ENCODE measurements around the gene LYPD6.

LYPD6 gene

DNA sequence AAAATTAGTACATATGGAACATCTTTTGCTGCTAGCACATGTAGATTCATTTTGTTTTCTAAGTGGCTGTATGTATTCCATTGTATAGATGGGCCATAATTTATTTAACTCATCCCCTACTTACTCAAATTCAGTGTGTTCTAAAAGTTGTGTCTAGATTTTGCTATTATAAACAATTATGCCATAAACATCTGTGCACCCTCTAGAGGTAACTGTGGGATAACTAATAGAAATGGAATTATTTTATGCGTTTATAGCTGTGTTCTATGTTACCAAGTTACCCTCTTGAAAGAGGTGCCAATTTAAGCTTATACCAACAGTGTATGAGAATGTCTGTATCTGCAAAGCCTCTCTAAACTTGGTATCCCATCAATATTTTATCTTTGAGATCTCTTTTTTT, 156.8 kb downstream of the LYPD6 start:
- Histone ChIP-seq H4K20me1 (ENCODE audit: insufficient read depth, low read length) (no peaks in the 10 kb centered on the region), H3K4me1 (ENCODE audit: insufficient read depth, low read length) (no peaks in the 10 kb centered on the region), H3K36me3 (ENCODE audit: insufficient read depth, low read length) (no peaks in the 10 kb centered on the region), H3K27me3 (ENCODE audit: insufficient read depth, low read length, poor library complexity) (peaks cover 8% of the 10 kb centered on the region), H2AFZ (ENCODE audit: low read depth, low read length) (no peak overlapping the region), H3K4me2 (ENCODE audit: insufficient read depth, low read length) (no peak overlapping the region), H3K27ac (ENCODE audit: low read length) (no peak overlapping the region), H3K9me3 (ENCODE audit: insufficient read depth, low read length, severe bottlenecking) (no peaks in the 10 kb centered on the region), H3K4me3 (ENCODE audit: low read depth in 1 of 2, low read length in 2 of 2) (no peak overlapping the region), H3K79me2 (ENCODE audit: insufficient read depth, low read length) (no peaks in the 10 kb centered on the region), H3K9ac (ENCODE audit: low read depth, low read length) (no peak overlapping the region)
- ATAC-seq (ENCODE audit: insufficient read depth, low read depth), result no peak
- TF ChIP-seq, protein P1, sequence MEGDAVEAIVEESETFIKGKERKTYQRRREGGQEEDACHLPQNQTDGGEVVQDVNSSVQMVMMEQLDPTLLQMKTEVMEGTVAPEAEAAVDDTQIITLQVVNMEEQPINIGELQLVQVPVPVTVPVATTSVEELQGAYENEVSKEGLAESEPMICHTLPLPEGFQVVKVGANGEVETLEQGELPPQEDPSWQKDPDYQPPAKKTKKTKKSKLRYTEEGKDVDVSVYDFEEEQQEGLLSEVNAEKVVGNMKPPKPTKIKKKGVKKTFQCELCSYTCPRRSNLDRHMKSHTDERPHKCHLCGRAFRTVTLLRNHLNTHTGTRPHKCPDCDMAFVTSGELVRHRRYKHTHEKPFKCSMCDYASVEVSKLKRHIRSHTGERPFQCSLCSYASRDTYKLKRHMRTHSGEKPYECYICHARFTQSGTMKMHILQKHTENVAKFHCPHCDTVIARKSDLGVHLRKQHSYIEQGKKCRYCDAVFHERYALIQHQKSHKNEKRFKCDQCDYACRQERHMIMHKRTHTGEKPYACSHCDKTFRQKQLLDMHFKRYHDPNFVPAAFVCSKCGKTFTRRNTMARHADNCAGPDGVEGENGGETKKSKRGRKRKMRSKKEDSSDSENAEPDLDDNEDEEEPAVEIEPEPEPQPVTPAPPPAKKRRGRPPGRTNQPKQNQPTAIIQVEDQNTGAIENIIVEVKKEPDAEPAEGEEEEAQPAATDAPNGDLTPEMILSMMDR (IDR thresholded peaks at IDR 0.05; ENCODE audit: borderline replicate concordance, extremely low read depth, low read length, poor library complexity, severe bottlenecking), result no peak
- TF ChIP-seq EZH2 (IDR thresholded peaks at IDR 0.05; ENCODE audit: borderline replicate concordance, low read depth, low read length, severe bottlenecking), result no peak
- no peak for DNase-seq

DNA sequence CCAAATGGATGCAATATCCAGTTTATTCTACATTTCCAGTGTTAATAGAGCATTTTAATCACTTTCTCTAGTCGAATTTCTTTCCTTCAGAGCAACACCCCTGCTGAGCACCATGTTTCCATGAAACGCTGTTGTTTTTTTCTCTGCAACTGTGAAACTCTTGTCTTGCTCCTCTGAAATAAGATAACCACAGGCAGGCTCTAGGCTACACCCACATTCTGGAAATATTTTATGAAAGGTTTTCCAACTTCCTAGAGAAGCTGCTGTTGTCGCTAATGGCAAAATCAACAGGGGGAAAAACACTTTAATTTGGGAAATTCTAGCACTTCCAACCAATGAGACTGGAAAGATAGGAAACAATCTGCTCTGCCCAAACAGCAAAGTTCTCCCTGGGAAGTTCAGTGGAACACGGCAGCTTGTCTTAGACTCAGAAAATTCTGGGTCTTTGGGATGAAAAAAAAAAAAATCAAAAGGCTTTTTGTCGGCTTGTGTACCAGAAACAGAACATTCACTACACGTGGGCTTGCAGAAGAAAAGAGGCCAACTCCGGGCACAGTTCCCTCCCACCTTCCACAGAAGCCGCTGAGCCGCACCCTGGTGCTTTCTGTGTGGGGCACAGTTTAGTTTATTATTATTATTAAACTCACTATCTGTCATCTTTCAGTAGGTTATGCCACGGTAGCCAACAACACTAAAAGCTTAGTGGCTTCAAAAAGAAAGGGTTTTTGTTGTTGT, 158.5 kb downstream of the LYPD6 start:
- ATAC-seq (ENCODE audit: insufficient read depth, low read depth) (no peak), DNase-seq (no peak)

DNA sequence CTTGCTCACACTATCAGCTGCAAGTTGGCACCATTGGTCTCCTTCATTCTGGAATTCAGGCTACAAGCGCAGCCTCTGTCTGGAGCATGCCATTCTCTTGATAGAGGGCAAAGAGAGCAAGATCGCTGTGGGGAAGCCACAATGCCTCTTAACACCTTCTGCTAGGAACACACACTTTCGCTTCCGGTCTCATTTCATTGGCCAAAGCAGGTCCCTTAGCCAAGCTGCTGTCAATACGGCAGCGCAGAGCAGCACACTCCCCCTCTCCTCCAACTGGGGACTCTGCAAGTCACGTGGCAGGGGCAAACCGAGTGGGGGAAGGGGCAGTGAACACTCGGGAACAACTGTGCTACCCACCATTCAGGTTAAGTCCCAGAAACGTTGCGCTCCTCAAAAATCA, 159.1 kb downstream of the LYPD6 start:
- H2AFZ ChIP-seq (ENCODE audit: low read depth, low read length), result no peak overlapping the region
- no peak overlapping the region for H3K9ac ChIP-seq (ENCODE audit: low read depth, low read length)
- peaks cover 8% of the 10 kb centered on the region for H3K27me3 ChIP-seq (ENCODE audit: insufficient read depth, low read length, poor library complexity)
- no peaks in the 10 kb centered on the region for H3K9me3 ChIP-seq (ENCODE audit: insufficient read depth, low read length, severe bottlenecking)
- H3K4me2 ChIP-seq (ENCODE audit: insufficient read depth, low read length), result no peak overlapping the region
- H3K79me2 ChIP-seq (ENCODE audit: insufficient read depth, low read length), result no peaks in the 10 kb centered on the region
- H3K36me3 ChIP-seq (ENCODE audit: insufficient read depth, low read length), result no peaks in the 10 kb centered on the region
- H3K4me3 ChIP-seq (ENCODE audit: low read depth in 1 of 2, low read length in 2 of 2), result no peak overlapping the region
- TF ChIP-seq, protein P1 (IDR thresholded peaks at IDR 0.05; ENCODE audit: borderline replicate concordance, extremely low read depth, low read length, poor library complexity, severe bottlenecking), result no peak
- TF ChIP-seq EZH2 (IDR thresholded peaks at IDR 0.05; ENCODE audit: borderline replicate concordance, low read depth, low read length, severe bottlenecking), result no peak
- H3K4me1 ChIP-seq (ENCODE audit: insufficient read depth, low read length), result no peaks in the 10 kb centered on the region
- ATAC-seq (ENCODE audit: insufficient read depth, low read depth) (no peak), DNase-seq (no peak)
- no peak overlapping the region for H3K27ac ChIP-seq (ENCODE audit: low read length)
- no peaks in the 10 kb centered on the region for H4K20me1 ChIP-seq (ENCODE audit: insufficient read depth, low read length)

More for the DNA sequence above, 158.5 kb downstream of the LYPD6 start:
- Histone ChIP-seq H3K4me3 (ENCODE audit: low read depth in 1 of 2, low read length in 2 of 2) (no peak overlapping the region), H3K27me3 (ENCODE audit: insufficient read depth, low read length, poor library complexity) (peaks cover 8% of the 10 kb centered on the region), H3K79me2 (ENCODE audit: insufficient read depth, low read length) (no peaks in the 10 kb centered on the region), H2AFZ (ENCODE audit: low read depth, low read length) (no peak overlapping the region), H3K9me3 (ENCODE audit: insufficient read depth, low read length, severe bottlenecking) (no peaks in the 10 kb centered on the region), H3K4me2 (ENCODE audit: insufficient read depth, low read length) (no peak overlapping the region), H3K36me3 (ENCODE audit: insufficient read depth, low read length) (no peaks in the 10 kb centered on the region), H4K20me1 (ENCODE audit: insufficient read depth, low read length) (no peaks in the 10 kb centered on the region), H3K27ac (ENCODE audit: low read length) (no peak overlapping the region), H3K4me1 (ENCODE audit: insufficient read depth, low read length) (no peaks in the 10 kb centered on the region), H3K9ac (ENCODE audit: low read depth, low read length) (no peak overlapping the region)
- TF ChIP-seq, protein P1 (IDR thresholded peaks at IDR 0.05; ENCODE audit: borderline replicate concordance, extremely low read depth, low read length, poor library complexity, severe bottlenecking), result no peak
- no peak for TF ChIP-seq EZH2 (IDR thresholded peaks at IDR 0.05; ENCODE audit: borderline replicate concordance, low read depth, low read length, severe bottlenecking)
